OCI-LY7 (cell line): ENCODE data around the gene HERC2.
"Not testable (repeated sequence)": the region's sequence is repeated elsewhere in the genome, so short reads cannot be mapped to it uniquely, and the experiment has no call there.

Experiments
- CTCF ChIP-seq: fragments of 200-600 bp; sonication (generic); conservative IDR thresholded peaks from 2 replicates; pipeline ENCODE4 v1.5.1; 2014; ENCODE audit warnings: mild to moderate bottlenecking, antibody characterized with exemption, low read length, moderate library complexity, mixed read lengths
- EZH2phosphoT487 ChIP-seq: fragments of 200-600 bp; sonication (generic); IDR thresholded peaks from 2 replicates; pipeline ENCODE4 v1.6.1; 2018; ENCODE audit warnings: low read depth, borderline replicate concordance, mild to moderate bottlenecking, mixed run types, antibody characterized with exemption, low read length, moderate library complexity, mixed read lengths

DNA sequence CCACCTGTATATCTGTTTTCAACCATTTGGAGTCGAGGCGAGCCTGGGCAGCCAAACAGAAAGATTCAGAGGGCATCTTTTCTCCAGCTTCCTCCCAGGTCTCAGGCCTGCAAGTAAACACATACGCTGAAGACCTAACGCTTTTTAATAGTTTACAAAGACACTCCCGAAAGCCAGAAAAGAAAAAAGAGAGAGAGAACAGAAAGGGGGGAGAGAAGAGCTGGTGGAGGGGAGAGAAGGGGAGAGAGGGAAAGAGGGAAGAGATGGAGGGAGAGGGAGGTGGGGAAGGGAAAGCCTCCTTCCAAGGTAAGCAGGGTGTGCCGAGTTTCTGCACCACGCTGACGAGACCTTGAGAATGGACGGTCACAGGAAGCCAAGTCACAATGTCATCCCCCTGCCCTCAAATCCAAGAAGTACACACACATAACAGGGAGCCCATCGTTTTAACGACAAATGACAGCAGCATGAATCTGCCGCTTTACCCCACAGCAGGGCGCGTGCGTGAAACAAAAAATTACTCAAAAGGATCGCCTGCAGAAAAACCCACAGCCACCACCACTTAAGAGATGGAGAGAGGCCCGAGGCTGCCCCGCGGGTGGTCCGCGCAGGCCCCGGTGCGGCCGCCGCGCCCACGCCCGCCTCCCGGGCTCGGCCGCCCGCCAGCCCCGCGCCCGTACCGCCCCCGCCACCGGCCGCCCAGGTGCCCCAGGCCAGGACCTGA is 461 bp downstream of the HERC2 start:
- not testable (repeated sequence) for TF ChIP-seq CTCF, EZH2phosphoT487
